Peyer's patch (tissue), 4 donors: ENCODE results near the gene SPATS2. TPM values are rescaled to one million over a fixed set of nuclear protein-coding genes. Genes with fewer than 3 reads are reported as not detected.

ENCODE experiments used
- DNase-seq, 3 donors: peaks; one replicate each; pipeline ENCODE4 v3.0.0-alpha.2; 2017 to 2019
- H3K27ac ChIP-seq, 4 donors: fragments of 200-600 bp; sonication (generic); one replicate each; pipeline ENCODE4 v1.5.1; 2016 to 2019
- H3K27me3 ChIP-seq, 2 donors: fragments of 200-600 bp; sonication (generic); one replicate each; pipeline ENCODE4 v1.5.1; 2019
- H3K36me3 ChIP-seq, 3 donors: fragments of 200-600 bp; sonication (generic); one replicate each; pipeline ENCODE4 v1.5.1; 2016 to 2019
- H3K4me1 ChIP-seq, 4 donors: fragments of 200-600 bp; sonication (generic); one replicate each; pipeline ENCODE4 v1.5.1; 2016 to 2019
- H3K4me3 ChIP-seq, 4 donors: fragments of 200-600 bp; sonication (generic); 1 replicate in 3 of 4; 2 replicates in 1 of 4; pipeline ENCODE4 v1.5.1; 2016 to 2019; ENCODE audit warnings: mild to moderate bottlenecking in 1 of 4
- H3K9me3 ChIP-seq, 4 donors: fragments of 200-600 bp; sonication (generic); one replicate each; pipeline ENCODE4 v1.5.1; 2016 to 2019; ENCODE audit warnings: mild to moderate bottlenecking in 1 of 4
- POLR2A ChIP-seq, 2 donors: fragments of 450-650 bp; IDR thresholded peaks; one replicate each; pipeline ENCODE4 v1.5.1; 2017; ENCODE audit warnings: antibody characterized with exemption in 2 of 2, mild to moderate bottlenecking in 2 of 2, moderate library complexity in 2 of 2
- total RNA-seq, 4 donors: library from RNA; depleted of rRNA; stranded (reverse); fragments of >200 nt; gene quantifications; one replicate each; pipeline ENCODE4 v1.1.0, GENCODE V29; 2016
- TF ChIP-seq, protein P1 (sequence below), 6 experiments: fragments of 450-650 bp in 4 of 6; fragments of 200-600 bp in 2 of 6; sonication (generic) in 1 of 6; IDR thresholded peaks; one replicate each; pipeline ENCODE4 v1.5.1; 2017 to 2019; ENCODE audit warnings: antibody characterized with exemption in 6 of 6, mild to moderate bottlenecking in 3 of 6, moderate library complexity in 1 of 6

The SPATS2 gene
- total RNA-seq, 4 donors from 2014 or later: 20.2 to 49.5 (median 24.8) TPM

DNA sequence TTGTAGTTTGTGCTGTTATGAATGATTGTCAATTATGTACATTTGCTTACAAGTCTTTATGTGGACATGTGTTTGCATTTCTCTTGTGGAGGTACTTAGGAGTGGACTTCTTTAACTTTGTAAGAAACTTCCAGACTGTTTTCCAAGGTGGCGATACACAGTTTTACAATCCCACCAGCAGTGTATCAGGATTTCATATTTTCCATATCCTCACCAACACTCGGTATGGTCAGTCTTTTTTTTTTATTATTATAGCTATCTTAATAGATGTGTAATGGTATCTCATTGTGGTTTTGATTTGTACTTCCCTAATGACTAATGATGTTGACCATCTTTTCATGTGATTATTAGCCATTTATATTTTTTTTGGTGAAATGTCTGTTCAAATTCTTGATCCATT, 97.9 kb downstream of the SPATS2 start:
- no peak for TF ChIP-seq POLR2A (IDR thresholded peaks at IDR 0.05)
- TF ChIP-seq, protein P1, sequence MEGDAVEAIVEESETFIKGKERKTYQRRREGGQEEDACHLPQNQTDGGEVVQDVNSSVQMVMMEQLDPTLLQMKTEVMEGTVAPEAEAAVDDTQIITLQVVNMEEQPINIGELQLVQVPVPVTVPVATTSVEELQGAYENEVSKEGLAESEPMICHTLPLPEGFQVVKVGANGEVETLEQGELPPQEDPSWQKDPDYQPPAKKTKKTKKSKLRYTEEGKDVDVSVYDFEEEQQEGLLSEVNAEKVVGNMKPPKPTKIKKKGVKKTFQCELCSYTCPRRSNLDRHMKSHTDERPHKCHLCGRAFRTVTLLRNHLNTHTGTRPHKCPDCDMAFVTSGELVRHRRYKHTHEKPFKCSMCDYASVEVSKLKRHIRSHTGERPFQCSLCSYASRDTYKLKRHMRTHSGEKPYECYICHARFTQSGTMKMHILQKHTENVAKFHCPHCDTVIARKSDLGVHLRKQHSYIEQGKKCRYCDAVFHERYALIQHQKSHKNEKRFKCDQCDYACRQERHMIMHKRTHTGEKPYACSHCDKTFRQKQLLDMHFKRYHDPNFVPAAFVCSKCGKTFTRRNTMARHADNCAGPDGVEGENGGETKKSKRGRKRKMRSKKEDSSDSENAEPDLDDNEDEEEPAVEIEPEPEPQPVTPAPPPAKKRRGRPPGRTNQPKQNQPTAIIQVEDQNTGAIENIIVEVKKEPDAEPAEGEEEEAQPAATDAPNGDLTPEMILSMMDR (IDR thresholded peaks at IDR 0.05): no peak
- no peak overlapping the region for H3K27ac ChIP-seq
- H3K4me1 ChIP-seq: no peaks in the 10 kb centered on the region
- no peaks in the 10 kb centered on the region for H3K27me3 ChIP-seq
- H3K4me3 ChIP-seq: no peak overlapping the region
- no peak for DNase-seq
- no peaks in the 10 kb centered on the region for H3K9me3 ChIP-seq
- H3K36me3 ChIP-seq: no peaks in the 10 kb centered on the region

DNA sequence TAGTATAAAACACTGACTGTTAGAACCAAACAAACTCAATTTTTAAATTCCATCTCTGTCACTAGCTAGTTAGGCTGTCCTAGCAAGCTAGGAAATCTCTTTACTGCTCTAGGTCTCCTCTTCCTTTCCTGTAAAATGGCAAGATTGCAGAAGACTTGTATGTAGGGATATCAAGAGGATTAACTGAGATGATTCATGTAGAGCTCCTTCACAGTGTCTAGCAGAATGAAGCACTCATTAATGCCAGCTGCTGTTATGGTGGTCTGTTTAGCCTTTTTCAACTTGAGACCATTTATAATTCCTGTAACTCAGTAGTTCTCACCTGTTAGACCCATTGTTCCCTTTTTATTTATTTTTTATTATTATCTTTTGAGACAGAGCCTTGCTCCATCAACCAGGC, 103.7 kb downstream of the SPATS2 start:
- H3K27me3 ChIP-seq: no peaks in the 10 kb centered on the region
- H3K4me1 ChIP-seq: no peaks in the 10 kb centered on the region
- no peaks in the 10 kb centered on the region for H3K36me3 ChIP-seq
- H3K27ac ChIP-seq: no peak overlapping the region
- no peaks in the 10 kb centered on the region for H3K9me3 ChIP-seq
- no peak for DNase-seq
- TF ChIP-seq, protein P1 (IDR thresholded peaks at IDR 0.05): no peak
- no peak for TF ChIP-seq POLR2A (IDR thresholded peaks at IDR 0.05)
- no peak overlapping the region for H3K4me3 ChIP-seq

DNA sequence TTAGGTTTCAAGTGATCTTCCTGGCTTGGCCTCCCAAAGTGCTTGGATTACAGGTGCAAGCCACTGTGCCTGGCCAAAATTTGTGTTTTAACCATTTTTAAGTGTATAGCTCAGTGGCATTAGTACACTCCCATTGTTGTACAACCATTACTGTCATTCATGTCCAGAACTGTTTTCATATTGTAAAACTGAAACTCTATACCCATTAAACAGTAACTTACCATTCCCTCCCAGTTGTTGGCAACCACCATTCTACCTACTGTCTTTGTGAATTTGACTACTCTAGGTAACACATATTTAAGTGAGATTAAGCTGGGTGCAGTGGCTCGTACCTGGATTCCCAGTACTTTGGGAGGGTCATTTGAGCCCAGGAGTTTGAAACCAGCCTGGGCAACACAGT, 104.3 kb downstream of the SPATS2 start:
- TF ChIP-seq POLR2A (IDR thresholded peaks at IDR 0.05): no peak
- TF ChIP-seq, protein P1 (IDR thresholded peaks at IDR 0.05): no peak
- no peaks in the 10 kb centered on the region for H3K27me3 ChIP-seq
- no peaks in the 10 kb centered on the region for H3K36me3 ChIP-seq
- DNase-seq: no peak
- H3K27ac ChIP-seq: no peak overlapping the region
- no peaks in the 10 kb centered on the region for H3K4me1 ChIP-seq
- H3K9me3 ChIP-seq: no peaks in the 10 kb centered on the region
- no peak overlapping the region for H3K4me3 ChIP-seq

DNA sequence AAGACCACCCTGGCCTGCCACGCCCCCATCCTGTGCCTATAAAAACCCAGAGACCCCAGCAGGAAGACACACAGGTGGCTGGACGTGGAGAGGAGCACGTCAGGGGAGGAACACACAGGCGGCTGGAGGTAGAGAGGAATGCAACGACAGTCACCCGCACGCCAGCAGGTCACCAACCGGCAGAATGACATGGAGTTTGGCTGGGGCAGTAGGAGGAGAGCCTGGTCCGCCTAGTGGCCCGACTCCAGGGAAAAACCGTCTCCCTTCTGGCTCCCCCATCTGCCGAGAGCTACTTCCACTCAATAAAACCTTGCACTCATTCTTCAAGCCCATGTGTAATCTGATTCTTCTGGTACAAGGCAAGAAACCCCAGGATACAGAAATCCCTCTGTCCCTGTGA, 108.8 kb downstream of the SPATS2 start:
- Histone ChIP-seq H3K36me3 (no peaks in the 10 kb centered on the region), H3K4me1 (no peaks in the 10 kb centered on the region), H3K27ac (no peak overlapping the region), H3K27me3 (no peaks in the 10 kb centered on the region), H3K9me3 (no peaks in the 10 kb centered on the region), H3K4me3 (no peak overlapping the region)
- no peak for DNase-seq
- TF ChIP-seq, protein P1 (IDR thresholded peaks at IDR 0.05): no peak
- TF ChIP-seq POLR2A (IDR thresholded peaks at IDR 0.05): no peak

DNA sequence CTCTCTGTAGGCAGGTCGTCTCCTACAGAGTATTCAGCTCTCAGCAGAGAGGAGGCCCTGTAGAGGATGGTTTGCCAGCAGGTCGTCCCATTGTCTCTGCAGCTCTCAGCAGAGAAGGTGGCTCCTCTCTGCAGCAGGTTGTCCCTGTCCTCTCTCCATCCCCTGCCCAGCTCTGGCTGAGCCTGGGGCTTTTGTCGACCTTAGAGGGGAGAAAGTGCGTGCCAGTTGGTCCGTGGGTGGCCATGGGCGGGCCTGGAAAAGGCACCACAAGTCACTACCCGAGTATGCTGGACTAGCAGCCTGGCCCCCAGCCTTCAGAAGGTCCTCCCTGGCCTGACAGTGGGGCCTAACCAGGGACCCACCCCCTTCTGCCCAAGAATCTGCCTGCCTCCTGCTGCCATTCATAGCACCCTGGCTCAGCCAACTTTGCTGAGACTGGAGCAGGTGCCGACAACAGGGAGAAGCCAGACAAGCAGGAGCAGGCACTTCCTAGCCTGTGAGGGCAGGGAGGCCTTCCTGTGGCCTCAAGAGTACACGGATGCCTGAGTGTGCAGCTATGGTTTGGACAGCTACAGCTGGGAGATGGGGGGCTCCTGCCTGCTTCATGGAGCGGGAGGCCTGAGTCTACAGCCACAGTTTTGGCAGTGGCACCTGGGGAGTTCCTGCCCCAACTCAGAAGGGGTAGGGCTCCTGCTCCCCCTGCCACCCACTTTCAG, 111.8 kb downstream of the SPATS2 start:
- DNase-seq: no peak
- H3K27me3 ChIP-seq: no peaks in the 10 kb centered on the region
- H3K4me3 ChIP-seq: no peak overlapping the region
- TF ChIP-seq POLR2A (IDR thresholded peaks at IDR 0.05): no peak
- TF ChIP-seq, protein P1 (IDR thresholded peaks at IDR 0.05): no peak
- H3K9me3 ChIP-seq: no peaks in the 10 kb centered on the region
- H3K36me3 ChIP-seq: no peaks in the 10 kb centered on the region
- peaks cover 0 to 10% (median 0%) of the 10 kb centered on the region in 4 donors for H3K4me1 ChIP-seq
- H3K27ac ChIP-seq: no peak overlapping the region
